ENCODE measurements around the gene ACTN1. TPM values are rescaled to one million over a fixed set of nuclear protein-coding genes. Genes with fewer than 3 reads are reported as not detected.

Gene ACTN1
- total and polyA plus RNA-seq, 2 of the 8 experiments (the other 6 are each of a cell fraction or from before 2014, with no cell fraction given) = 236 to 262 TPM

DNA sequence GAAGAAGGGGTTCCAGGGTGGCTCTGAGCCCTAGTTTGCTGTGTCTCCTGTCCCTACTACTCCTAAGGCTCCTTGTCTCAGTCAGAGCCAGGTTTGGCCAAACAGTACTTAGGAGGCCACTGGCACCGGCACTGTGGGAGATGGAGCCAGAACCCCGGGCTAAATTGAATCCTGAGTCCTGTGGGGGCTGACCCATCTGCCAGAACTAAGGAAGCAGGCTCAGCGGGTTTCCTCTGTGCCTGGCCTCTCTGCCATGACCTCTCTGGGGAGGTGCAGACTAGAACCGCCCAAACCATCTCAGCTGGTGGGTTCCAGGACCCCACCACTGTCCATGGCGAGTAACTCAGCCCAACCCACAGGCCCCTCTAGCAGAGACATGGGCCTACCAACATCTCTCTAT is 5.5 kb downstream of the ACTN1 start (continued):
- TF ChIP-seq RXRA (IDR thresholded peaks at IDR 0.05; ENCODE audit: insufficient read depth, low read depth, low read length) (no peak), CTBP2 (IDR thresholded peaks at IDR 0.05; ENCODE audit: borderline replicate concordance, insufficient read depth, insufficient read length, low read length) (no peak), SP4 (IDR thresholded peaks at IDR 0.05; ENCODE audit: low read length) (no peak), NRF1 (IDR thresholded peaks at IDR 0.05; ENCODE audit: low read depth, low read length) (no peak), KDM5A (IDR thresholded peaks at IDR 0.05; ENCODE audit: low read length) (no peak)

Data from H1 (cell line).